Endodermal cell (in vitro differentiated cells): Measurements from ENCODE around the gene THBS3. TPM values are rescaled to one million over a fixed set of nuclear protein-coding genes. Genes with fewer than 3 reads are reported as not detected.
"Not testable (repeated sequence)": the region's sequence is repeated elsewhere in the genome, so short reads cannot be mapped to it uniquely, and the experiment has no call there.

Source experiments
- DNase-seq: peaks from one replicate; pipeline ENCODE4 v3.0.0-alpha.2; 2017
- H3K27ac ChIP-seq: 2 replicates; pipeline ENCODE4 v1.5.1; 2013; ENCODE audit warnings: mild to moderate bottlenecking, low read depth, low read length, moderate library complexity
- H3K27me3 ChIP-seq: 2 replicates; pipeline ENCODE4 v1.6.1; 2013; ENCODE audit warnings: mild to moderate bottlenecking, low read length, moderate library complexity; ENCODE audit not compliant: insufficient read depth, control insufficient read depth, poor library complexity, severe bottlenecking
- H3K36me3 ChIP-seq: 2 replicates; pipeline ENCODE4 v1.7.0; 2013; ENCODE audit warnings: mild to moderate bottlenecking, low read length, moderate library complexity; ENCODE audit not compliant: control insufficient read depth, insufficient read depth
- H3K4me1 ChIP-seq: one replicate; pipeline ENCODE4 v1.7.0; 2013; ENCODE audit warnings: low read length; ENCODE audit not compliant: control insufficient read depth, insufficient read depth
- H3K4me3 ChIP-seq: 2 replicates; pipeline ENCODE4 v1.5.1; 2013; ENCODE audit warnings: mild to moderate bottlenecking, low read length, moderate library complexity
- H3K9ac ChIP-seq: 2 replicates; pipeline ENCODE4 v1.6.1; 2013; ENCODE audit warnings: mild to moderate bottlenecking, low read length, moderate library complexity; ENCODE audit not compliant: poor library complexity, severe bottlenecking; ENCODE audit errors: extremely low read depth
- H3K9me3 ChIP-seq: 2 replicates; pipeline ENCODE4 v1.6.1; 2013; ENCODE audit warnings: mild to moderate bottlenecking, low read length, moderate library complexity; ENCODE audit not compliant: control insufficient read depth
- H3K27ac Mint-ChIP-seq: 2 replicates; pipeline ENCODE4 v1.8.0; 2020; ENCODE audit warnings: mixed read lengths
- H3K27me3 Mint-ChIP-seq: 2 replicates; pipeline ENCODE4 v1.8.0; 2021; ENCODE audit warnings: mild to moderate bottlenecking, mixed read lengths; ENCODE audit not compliant: insufficient read depth
- H3K36me3 Mint-ChIP-seq: 2 replicates; pipeline ENCODE4 v1.8.0; 2020; ENCODE audit warnings: low read depth, mixed read lengths
- H3K4me1 Mint-ChIP-seq: 2 replicates; pipeline ENCODE4 v1.8.0; 2020; ENCODE audit warnings: mixed read lengths
- H3K4me3 Mint-ChIP-seq: 2 replicates; pipeline ENCODE4 v1.8.0; 2020; ENCODE audit warnings: mild to moderate bottlenecking, moderate library complexity, mixed read lengths
- H3K9me3 Mint-ChIP-seq: 2 replicates; pipeline ENCODE4 v1.8.0; 2020; ENCODE audit warnings: mild to moderate bottlenecking, mixed read lengths
- CTCF ChIP-seq: fragments of 200-600 bp; sonication (generic); conservative IDR thresholded peaks from 2 replicates; pipeline ENCODE4 v1.5.0; 2021; ENCODE audit warnings: antibody characterized with exemption, mild to moderate bottlenecking
- WGBS, 2 experiments: methylation state at CpG; one replicate each; pipeline versions ENCODE4 v1.1.5 to v1.1.7; 2013; ENCODE audit warnings: missing lambda C conversion rate in 2 of 2, mixed read lengths in 1 of 2; ENCODE audit not compliant: insufficient coverage in 1 of 2, insufficient read length in 1 of 2; 5-methylcytosine and 5-hydroxymethylcytosine counted together
- total RNA-seq, 2 donors: library from RNA; stranded (reverse); fragmentation: NEBNext Ultra II Directional in 1 of 2; extraction: Animal tissue kit (Norgen Biotek cat#: 25700) in 1 of 2; gene quantifications; 2 replicates in 1 of 2; 3 replicates in 1 of 2; pipeline ENCODE4 v1.2.1, GENCODE V29; 2021

Gene THBS3
- total RNA-seq, 2 donors from 2014 or later: 17.6 to 27.9 TPM

DNA sequence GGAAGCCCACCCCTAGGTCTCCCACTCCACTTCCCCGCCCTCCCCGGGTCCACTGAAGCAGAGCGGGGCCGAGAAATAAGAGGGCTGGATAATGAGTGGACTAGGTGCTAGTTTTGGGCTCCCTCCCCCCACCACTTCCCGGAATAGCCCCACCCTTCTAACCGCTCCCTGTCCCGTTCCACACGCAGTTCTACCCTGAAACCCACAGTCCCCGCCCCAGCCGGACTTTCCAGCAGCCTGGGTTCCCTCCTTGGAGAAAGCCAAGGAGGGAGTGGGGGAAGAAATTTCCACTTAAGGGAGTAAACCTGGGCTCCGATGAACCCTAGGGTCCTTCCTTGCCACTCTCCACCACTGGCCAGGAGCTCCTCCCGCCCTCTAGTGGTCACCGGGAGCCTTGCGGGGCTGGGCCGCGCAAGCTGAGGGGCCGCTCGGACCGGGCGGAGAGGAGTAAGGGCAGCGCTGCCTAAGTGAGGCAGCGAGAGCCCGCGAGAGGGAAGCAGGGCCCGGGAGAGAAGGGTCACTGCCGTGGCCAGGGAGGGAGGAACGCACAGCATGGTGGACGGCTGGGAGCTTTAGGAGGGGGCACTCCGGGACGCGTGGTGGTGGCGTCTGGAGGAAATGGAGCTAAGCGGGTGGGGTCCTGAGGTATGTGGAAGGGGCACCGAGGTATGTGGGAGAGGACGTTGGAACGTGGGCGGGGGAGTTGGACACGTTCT, 14.3 kb downstream of the THBS3 start:
- Mint-ChIP-seq H3K9me3 (no peaks in the 10 kb centered on the region), H3K4me1 (peaks cover 21% of the 10 kb centered on the region), H3K36me3 (peaks cover 20% of the 10 kb centered on the region), H3K4me3 (peak overlapping the region; percentile 87), H3K27ac (peak overlapping the region; percentile 95), H3K27me3 (peaks cover 5% of the 10 kb centered on the region)
- Histone ChIP-seq H3K27ac (peak overlapping the region; percentile 93), H3K4me1 (no peaks in the 10 kb centered on the region), H3K36me3 (peaks cover 14% of the 10 kb centered on the region), H3K27me3 (no peaks in the 10 kb centered on the region), H3K9me3 (no peaks in the 10 kb centered on the region), H3K4me3 (peak overlapping the region; percentile 79), H3K9ac (peak overlapping the region; percentile 36)
- peak; percentile 99 for DNase-seq
- peak; percentile 99 for TF ChIP-seq CTCF
- 1 to 2% methylated on average over 19 to 36 of the region's 38 CpGs for WGBS, 2 experiments

GRCh38 chr1:155192346-155193274, 15.1 kb downstream of the THBS3 start:
- Mint-ChIP-seq H3K4me1 (peaks cover 21% of the 10 kb centered on the region), H3K27me3 (peaks cover 5% of the 10 kb centered on the region), H3K4me3 (peak overlapping the region; percentile 87), H3K36me3 (peaks cover 11% of the 10 kb centered on the region), H3K27ac (peak overlapping the region; percentile 95), H3K9me3 (no peaks in the 10 kb centered on the region)
- DNase-seq: peak; percentile 83
- no peaks in the 10 kb centered on the region for H3K27me3 ChIP-seq
- no peak overlapping the region for H3K9ac ChIP-seq
- TF ChIP-seq CTCF: no peak
- H3K4me3 ChIP-seq: peak overlapping the region; percentile 79
- H3K9me3 ChIP-seq: no peaks in the 10 kb centered on the region
- peaks cover 6% of the 10 kb centered on the region for H3K36me3 ChIP-seq
- peak overlapping the region; percentile 93 for H3K27ac ChIP-seq
- 53 to 100% methylated on average over 1 to 14 of the region's 20 CpGs for WGBS, 2 experiments
- no peaks in the 10 kb centered on the region for H3K4me1 ChIP-seq

GRCh38 chr1:155191904-155192303, 15.8 kb downstream of the THBS3 start:
- no peaks in the 10 kb centered on the region for H3K4me1 ChIP-seq
- H3K9me3 Mint-ChIP-seq: no peaks in the 10 kb centered on the region
- H3K27me3 Mint-ChIP-seq: peaks cover 5% of the 10 kb centered on the region
- DNase-seq: no peak
- H3K36me3 ChIP-seq: peaks cover under 1% of the 10 kb centered on the region
- no peak overlapping the region for H3K4me3 ChIP-seq
- H3K9ac ChIP-seq: no peak overlapping the region
- no peak overlapping the region for H3K4me3 Mint-ChIP-seq
- TF ChIP-seq CTCF: no peak
- H3K27ac ChIP-seq: no peak overlapping the region
- peaks cover 5% of the 10 kb centered on the region for H3K36me3 Mint-ChIP-seq
- 92 to 96% methylated on average over 11 to 17 of the region's 17 CpGs for WGBS, 2 experiments
- peaks cover 25% of the 10 kb centered on the region for H3K4me1 Mint-ChIP-seq
- H3K27me3 ChIP-seq: no peaks in the 10 kb centered on the region
- no peaks in the 10 kb centered on the region for H3K9me3 ChIP-seq
- H3K27ac Mint-ChIP-seq: no peak overlapping the region

GRCh38 chr1:155189926-155190325, 17.8 kb downstream of the THBS3 start:
- not testable (repeated sequence) for H3K36me3 Mint-ChIP-seq

More at GRCh38 chr1:155189926-155190325, 17.8 kb downstream of the THBS3 start:
- peaks cover 16% of the 10 kb centered on the region for H3K4me1 ChIP-seq
- H3K9me3 Mint-ChIP-seq, H3K27ac ChIP-seq, H3K9ac ChIP-seq, H3K27me3 Mint-ChIP-seq, H3K27ac Mint-ChIP-seq, H3K4me3 Mint-ChIP-seq, H3K9me3 ChIP-seq, DNase-seq, H3K4me3 ChIP-seq, H3K36me3 ChIP-seq, H3K27me3 ChIP-seq: not testable (repeated sequence)
- 93 to 98% methylated on average over 13 to 21 of the region's 45 CpGs for WGBS, 2 experiments
- H3K4me1 Mint-ChIP-seq: peaks cover 35% of the 10 kb centered on the region
